ENCODE results near the gene FBXO42.

Gene FBXO42

GRCh38 chr1:16208270-16208987 is 143.9 kb downstream of the FBXO42 start:
- H3K36me3 Mint-ChIP-seq (ENCODE audit: insufficient read depth): peaks cover 3% of the 10 kb centered on the region
- no peaks in the 10 kb centered on the region for H3K9me3 Mint-ChIP-seq
- DNase-seq (no peak), ATAC-seq (replicated peaks) (no peak)
- H3K27me3 Mint-ChIP-seq: no peaks in the 10 kb centered on the region
- H3K4me3 Mint-ChIP-seq: peak overlapping the region; percentile 48 to 82
- peak overlapping the region in 1 of 2 donors; percentile 89 for H3K27ac Mint-ChIP-seq
- H3K4me1 Mint-ChIP-seq (ENCODE audit: low read depth in 2 of 2): peaks cover 11 to 18% of the 10 kb centered on the region in 2 donors

- H3K4me3 Mint-ChIP-seq: peak overlapping the region; percentile 82 to 83
- H3K27me3 Mint-ChIP-seq: no peaks in the 10 kb centered on the region
- ATAC-seq (replicated peaks): no peak
- no peak for DNase-seq
- H3K4me1 Mint-ChIP-seq (ENCODE audit: low read depth in 2 of 2): peaks cover 13 to 20% of the 10 kb centered on the region in 2 donors
- peaks cover 5% of the 10 kb centered on the region for H3K36me3 Mint-ChIP-seq (ENCODE audit: insufficient read depth)
- no peaks in the 10 kb centered on the region for H3K9me3 Mint-ChIP-seq
- H3K27ac Mint-ChIP-seq: peak overlapping the region; percentile 89 to 91
Observed at GRCh38 chr1:16207318-16208269, 144.7 kb downstream of the FBXO42 start.

DNA sequence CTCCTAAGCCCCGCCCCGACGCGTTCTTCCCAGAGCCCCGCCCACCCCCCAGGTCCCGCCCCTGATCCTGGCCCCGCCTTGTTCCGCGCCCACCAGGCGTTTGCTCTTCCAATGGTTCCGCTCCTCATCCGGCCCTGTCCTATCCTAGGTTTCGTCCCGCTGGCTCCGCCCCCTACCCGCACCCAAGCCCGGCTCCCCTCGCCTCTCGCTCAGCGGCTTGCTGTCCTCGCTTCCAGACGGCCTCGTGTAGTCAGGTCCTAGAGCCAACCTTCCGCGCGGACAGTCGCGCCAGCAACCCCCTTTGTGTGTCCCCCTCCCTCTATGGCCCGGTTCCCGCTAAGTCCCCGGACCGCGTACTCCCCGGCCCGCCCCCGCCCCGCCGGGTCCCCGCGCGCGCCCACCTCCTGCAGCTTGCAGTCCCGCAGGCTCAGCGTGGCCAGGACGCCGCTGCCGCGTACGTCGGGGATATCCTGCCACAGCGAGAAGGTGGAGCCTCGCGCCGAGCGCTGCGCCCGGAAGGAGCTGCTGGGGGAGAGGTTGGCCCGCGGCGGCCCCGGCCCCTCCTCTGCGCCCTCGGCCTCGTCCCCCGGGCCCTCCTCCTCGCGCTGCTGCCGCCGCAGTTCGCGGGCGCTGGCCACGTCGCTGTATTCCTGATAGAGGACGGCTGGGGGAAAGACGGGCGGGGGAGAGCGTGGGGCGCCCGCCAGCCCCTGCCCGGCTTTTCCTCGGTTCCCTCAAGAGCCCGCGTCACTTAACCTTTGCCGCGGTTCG is 145.5 kb downstream of the FBXO42 start:
- Mint-ChIP-seq H3K4me1 (ENCODE audit: low read depth in 2 of 2) (peaks cover 13 to 20% of the 10 kb centered on the region in 2 donors), H3K36me3 (ENCODE audit: insufficient read depth) (peaks cover 5% of the 10 kb centered on the region), H3K9me3 (no peaks in the 10 kb centered on the region), H3K4me3 (peak overlapping the region; percentile 82 to 83), H3K27ac (peak overlapping the region; percentile 89 to 91), H3K27me3 (no peaks in the 10 kb centered on the region)
- peak; percentile 89 to 92 (median 91) for DNase-seq
- peak; percentile 91 for ATAC-seq (replicated peaks)

DNA sequence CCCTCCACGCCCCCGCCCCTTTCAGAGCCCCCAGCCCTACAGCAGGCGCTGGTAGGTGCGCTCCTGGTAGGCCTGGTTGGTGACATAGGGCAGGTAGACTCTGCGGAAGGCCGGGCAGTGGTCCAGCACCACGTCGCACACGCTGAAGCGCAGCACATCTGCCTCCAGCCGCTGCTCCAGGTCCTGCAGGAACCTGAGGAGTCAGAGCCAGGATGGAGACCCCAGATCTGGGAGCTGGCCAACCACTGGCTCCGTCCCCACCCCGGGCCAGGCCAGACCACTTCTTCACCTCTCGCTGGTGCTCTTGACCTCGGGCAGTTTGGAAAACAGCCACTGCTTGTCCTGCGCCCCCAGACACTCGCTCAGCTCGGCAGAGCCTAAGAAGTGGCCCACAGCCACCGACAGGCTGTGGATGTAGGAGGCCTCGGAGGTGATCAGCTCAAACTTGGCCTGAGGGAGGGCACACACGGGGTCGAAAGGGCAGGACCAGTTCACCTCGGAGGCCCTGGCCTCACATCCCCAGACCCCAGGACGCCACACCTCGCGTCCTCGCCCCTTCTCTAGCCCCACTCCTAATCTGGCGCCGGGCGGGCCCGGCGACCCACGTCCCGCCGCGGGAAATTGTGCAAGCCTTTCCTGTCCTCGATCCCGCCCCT is 146.3 kb downstream of the FBXO42 start:
- no peak for DNase-seq
- peak overlapping the region; percentile 82 to 83 for H3K4me3 Mint-ChIP-seq
- no peaks in the 10 kb centered on the region for H3K9me3 Mint-ChIP-seq
- H3K4me1 Mint-ChIP-seq (ENCODE audit: low read depth in 2 of 2): peaks cover 13 to 20% of the 10 kb centered on the region in 2 donors
- peak; percentile 6 for ATAC-seq (replicated peaks)
- peak overlapping the region; percentile 89 to 91 for H3K27ac Mint-ChIP-seq
- peaks cover 5% of the 10 kb centered on the region for H3K36me3 Mint-ChIP-seq (ENCODE audit: insufficient read depth)
- H3K27me3 Mint-ChIP-seq: no peaks in the 10 kb centered on the region

DNA sequence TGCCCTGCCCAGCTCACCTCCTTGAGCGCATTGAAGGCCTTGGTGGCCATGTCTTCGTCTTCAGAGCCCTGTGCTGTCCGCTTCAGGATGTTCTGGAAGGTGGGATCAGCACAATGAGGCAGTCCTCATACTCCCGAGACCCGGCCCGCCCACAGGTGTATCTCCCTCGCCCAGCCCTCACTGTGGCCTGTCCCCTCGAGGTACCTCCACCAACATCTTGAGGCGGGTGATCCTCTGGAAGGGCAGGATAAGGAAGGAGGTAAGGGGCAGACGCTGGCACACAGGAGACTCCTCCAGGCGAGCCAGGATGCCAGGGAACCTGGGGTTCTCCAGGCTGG is 147.0 kb downstream of the FBXO42 start:
- no peaks in the 10 kb centered on the region for H3K9me3 Mint-ChIP-seq
- ATAC-seq (replicated peaks) (no peak), DNase-seq (no peak)
- H3K36me3 Mint-ChIP-seq (ENCODE audit: insufficient read depth): peaks cover 5% of the 10 kb centered on the region
- peaks cover 13 to 20% of the 10 kb centered on the region in 2 donors for H3K4me1 Mint-ChIP-seq (ENCODE audit: low read depth in 2 of 2)
- peak overlapping the region; percentile 13 to 82 for H3K4me3 Mint-ChIP-seq
- H3K27ac Mint-ChIP-seq: no peak overlapping the region
- no peaks in the 10 kb centered on the region for H3K27me3 Mint-ChIP-seq

- Mint-ChIP-seq H3K36me3 (ENCODE audit: insufficient read depth) (peaks cover 5% of the 10 kb centered on the region), H3K27me3 (no peaks in the 10 kb centered on the region), H3K4me3 (peak overlapping the region; percentile 61 to 82), H3K4me1 (ENCODE audit: low read depth in 2 of 2) (peaks cover 13 to 21% of the 10 kb centered on the region in 2 donors), H3K27ac (no peak overlapping the region), H3K9me3 (no peaks in the 10 kb centered on the region)
- no peak for ATAC-seq (replicated peaks)
- DNase-seq: no peak
Observed at GRCh38 chr1:16204634-16205333, 147.5 kb downstream of the FBXO42 start.

DNA sequence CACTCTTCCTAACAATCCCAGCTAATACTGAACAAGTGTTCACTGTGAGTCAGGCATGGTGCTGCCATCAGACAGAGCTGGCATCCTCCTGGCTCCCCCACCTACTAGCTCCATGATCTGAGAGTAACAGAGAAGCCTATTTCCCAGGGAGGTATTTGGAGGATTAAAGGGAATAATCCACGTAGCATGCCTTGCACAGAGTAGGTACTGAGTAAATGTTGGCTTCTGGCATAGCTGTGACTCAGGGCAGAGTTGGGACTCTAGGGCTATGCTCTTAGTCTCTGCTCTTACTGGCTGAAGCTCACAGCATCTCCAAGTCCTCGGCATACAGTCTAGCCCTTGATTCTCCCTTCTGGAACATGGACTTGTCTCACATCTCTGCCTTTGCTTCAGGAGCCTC is 148.1 kb downstream of the FBXO42 start:
- H3K27ac Mint-ChIP-seq: no peak overlapping the region

DNA sequence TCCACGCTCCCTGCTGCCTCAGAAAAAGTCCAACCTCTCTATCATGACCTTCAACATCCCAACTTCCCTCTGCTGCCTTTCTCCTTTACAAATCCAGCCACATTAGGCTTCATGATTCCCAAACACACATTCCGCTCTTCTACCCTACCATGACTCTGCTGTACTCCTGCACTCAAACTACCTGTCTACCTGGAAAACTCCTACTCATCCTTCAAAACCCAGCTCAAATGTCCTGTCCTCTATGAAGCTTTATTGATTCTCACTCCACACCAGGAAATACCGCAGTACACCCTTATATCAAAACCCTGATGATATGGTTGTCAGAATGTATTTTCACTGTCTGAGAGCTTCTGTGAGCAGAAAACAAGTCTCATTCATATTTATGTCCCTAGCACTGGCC is 148.7 kb downstream of the FBXO42 start:
- no peak overlapping the region for H3K4me3 Mint-ChIP-seq
- no peak overlapping the region for H3K27ac Mint-ChIP-seq
- DNase-seq (no peak), ATAC-seq (replicated peaks) (no peak)
- no peaks in the 10 kb centered on the region for H3K9me3 Mint-ChIP-seq
- peaks cover 13 to 22% of the 10 kb centered on the region in 2 donors for H3K4me1 Mint-ChIP-seq (ENCODE audit: low read depth in 2 of 2)
- peaks cover 6% of the 10 kb centered on the region for H3K36me3 Mint-ChIP-seq (ENCODE audit: insufficient read depth)
- H3K27me3 Mint-ChIP-seq: no peaks in the 10 kb centered on the region

More for the DNA sequence above, 148.1 kb downstream of the FBXO42 start:
- H3K27me3 Mint-ChIP-seq: no peaks in the 10 kb centered on the region
- H3K4me1 Mint-ChIP-seq (ENCODE audit: low read depth in 2 of 2): peaks cover 13 to 22% of the 10 kb centered on the region in 2 donors
- peak overlapping the region in 1 of 2 donors; percentile 58 for H3K4me3 Mint-ChIP-seq
- no peak for DNase-seq
- H3K36me3 Mint-ChIP-seq (ENCODE audit: insufficient read depth): peaks cover 5% of the 10 kb centered on the region
- no peaks in the 10 kb centered on the region for H3K9me3 Mint-ChIP-seq
- no peak for ATAC-seq (replicated peaks)

DNA sequence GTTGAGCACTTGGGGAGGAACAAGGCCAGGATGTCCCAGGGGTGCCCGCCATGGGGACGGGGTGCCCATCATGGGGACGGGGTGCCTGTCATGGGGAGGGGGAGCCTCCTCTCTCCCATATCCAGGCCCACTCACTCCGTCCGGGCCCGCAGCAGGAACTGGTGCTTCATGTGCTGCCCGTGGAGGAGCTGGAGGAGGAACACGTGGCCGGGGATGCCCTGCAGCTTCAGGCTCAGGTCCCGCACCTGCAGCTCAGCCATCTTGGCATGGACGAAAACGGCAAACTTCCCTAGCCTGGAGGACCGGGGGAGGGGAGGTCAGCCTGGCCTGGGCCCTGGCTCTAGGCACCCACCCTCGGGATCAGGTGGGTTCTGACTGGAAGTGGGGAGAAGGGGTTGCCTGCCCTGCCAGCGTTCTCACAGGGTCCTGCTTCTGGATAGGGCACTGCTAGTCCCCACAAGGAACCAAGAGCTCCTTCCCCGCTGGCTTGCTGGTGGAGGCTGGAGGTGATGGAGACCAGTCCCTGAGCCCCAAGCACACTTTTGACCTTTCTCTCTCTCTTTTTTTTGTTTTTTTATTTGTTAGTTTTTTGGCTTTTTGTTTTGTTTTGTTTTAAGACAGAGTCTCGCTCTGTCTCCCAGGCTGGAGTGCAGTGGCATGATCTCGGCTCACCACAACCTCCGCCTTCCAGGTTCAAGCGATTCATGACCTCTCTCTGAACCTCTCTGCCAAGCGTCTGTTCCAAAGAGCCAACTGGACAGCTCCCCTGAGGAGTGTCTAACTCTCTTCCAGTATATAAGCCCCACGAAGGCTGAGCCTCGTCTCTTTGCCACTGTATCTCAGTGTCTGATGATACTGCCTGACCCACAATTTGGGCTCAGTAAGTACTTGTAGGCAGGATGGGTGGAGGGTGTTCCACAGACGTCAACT is 149.7 kb downstream of the FBXO42 start:
- no peaks in the 10 kb centered on the region for H3K9me3 Mint-ChIP-seq
- no peak for ATAC-seq (replicated peaks)
- peaks cover 13 to 22% of the 10 kb centered on the region in 2 donors for H3K4me1 Mint-ChIP-seq (ENCODE audit: low read depth in 2 of 2)
- H3K27me3 Mint-ChIP-seq: no peaks in the 10 kb centered on the region
- DNase-seq: no peak
- H3K27ac Mint-ChIP-seq: no peak overlapping the region
- peaks cover 7% of the 10 kb centered on the region for H3K36me3 Mint-ChIP-seq (ENCODE audit: insufficient read depth)
- H3K4me3 Mint-ChIP-seq: no peak overlapping the region

DNA sequence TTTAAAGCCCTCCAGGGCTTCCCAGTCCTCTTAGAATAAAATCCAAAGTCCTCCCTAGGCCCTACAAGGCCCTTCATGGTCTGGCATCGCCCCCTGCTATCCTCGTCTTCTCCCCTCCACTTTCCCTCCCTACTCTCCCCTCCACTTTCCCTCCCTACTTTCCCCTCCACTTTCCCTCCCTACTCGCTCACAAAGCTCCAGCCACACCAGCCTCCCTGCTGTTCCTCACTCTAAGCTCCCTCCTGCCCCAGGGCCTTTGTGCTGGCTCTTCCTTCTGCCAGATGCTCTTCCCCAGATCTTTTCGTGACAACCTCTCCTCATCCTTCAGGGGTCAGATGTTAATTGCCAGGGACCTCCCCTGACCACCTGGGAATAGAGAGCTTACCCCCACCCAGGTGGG is 152.6 kb downstream of the FBXO42 start:
- Mint-ChIP-seq H3K27me3 (no peaks in the 10 kb centered on the region), H3K36me3 (ENCODE audit: insufficient read depth) (peaks cover 7% of the 10 kb centered on the region), H3K4me3 (no peak overlapping the region), H3K9me3 (no peaks in the 10 kb centered on the region), H3K4me1 (ENCODE audit: low read depth in 2 of 2) (peaks cover 7 to 12% of the 10 kb centered on the region in 2 donors), H3K27ac (peak overlapping the region; percentile 8 to 90)
- no peak for DNase-seq
- ATAC-seq (replicated peaks): no peak

GRCh38 chr1:16199157-16199501 is 153.2 kb downstream of the FBXO42 start:
- Mint-ChIP-seq H3K36me3 (ENCODE audit: insufficient read depth) (peaks cover 7% of the 10 kb centered on the region), H3K9me3 (no peaks in the 10 kb centered on the region), H3K4me1 (ENCODE audit: low read depth in 2 of 2) (peaks cover 5 to 9% of the 10 kb centered on the region in 2 donors), H3K27me3 (no peaks in the 10 kb centered on the region), H3K4me3 (no peak overlapping the region), H3K27ac (peak overlapping the region in 1 of 2 donors; percentile 90)
- ATAC-seq (replicated peaks): no peak
- DNase-seq: no peak
